ENCODE measurements around the gene CDKL1. TPM values are rescaled to one million over a fixed set of nuclear protein-coding genes. Genes with fewer than 3 reads are reported as not detected.
"Not testable (repeated sequence)": the region's sequence is repeated elsewhere in the genome, so short reads cannot be mapped to it uniquely, and the experiment has no call there.

CDKL1 gene
- total RNA-seq, 1 donor from 2014 or later = 2.4 TPM

DNA sequence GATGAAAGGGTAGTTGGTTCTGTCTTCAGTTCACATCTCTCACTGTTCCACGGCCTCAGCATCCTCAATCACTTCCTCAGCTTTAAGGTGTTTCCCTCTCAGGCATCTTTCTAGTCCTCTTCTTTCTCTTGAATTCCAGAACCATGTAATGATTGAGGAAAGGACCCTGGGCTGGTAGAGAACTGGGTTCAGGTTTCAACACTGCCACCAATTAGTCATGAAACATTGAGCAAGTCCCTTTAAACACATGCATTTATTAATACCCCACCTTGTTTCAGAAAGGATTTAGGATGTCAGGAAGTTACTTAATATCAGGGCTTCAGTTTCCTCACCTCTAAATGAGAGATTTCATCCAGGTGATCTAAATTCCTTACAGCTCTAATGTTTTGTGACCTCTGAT lies 77.4 kb downstream of the CDKL1 start:
- no peaks in the 10 kb centered on the region for H3K27me3 ChIP-seq (ENCODE audit: control insufficient read depth, insufficient read depth, low read length)
- H3K4me3 ChIP-seq (ENCODE audit: low read depth, low read length) = no peak overlapping the region
- H3K36me3 ChIP-seq (ENCODE audit: control insufficient read depth, insufficient read depth, low read length) = no peaks in the 10 kb centered on the region
- no peak for TF ChIP-seq CTCF (IDR thresholded peaks at IDR 0.05; ENCODE audit: insufficient read depth, low read length, poor library complexity, severe bottlenecking)
- DNase-seq (ENCODE audit: low read depth) = no peak

- peak; percentile 66 for TF ChIP-seq CTCF (IDR thresholded peaks at IDR 0.05; ENCODE audit: insufficient read depth, low read length, poor library complexity, severe bottlenecking)
- Histone ChIP-seq H3K27me3 (ENCODE audit: control insufficient read depth, insufficient read depth, low read length) (no peaks in the 10 kb centered on the region), H3K4me3 (ENCODE audit: low read depth, low read length) (no peak overlapping the region), H3K36me3 (ENCODE audit: control insufficient read depth, insufficient read depth, low read length) (no peaks in the 10 kb centered on the region)
- no peak for DNase-seq (ENCODE audit: low read depth)
Observed at GRCh38 chr14:50318031-50318626, 78.6 kb downstream of the CDKL1 start.

DNA sequence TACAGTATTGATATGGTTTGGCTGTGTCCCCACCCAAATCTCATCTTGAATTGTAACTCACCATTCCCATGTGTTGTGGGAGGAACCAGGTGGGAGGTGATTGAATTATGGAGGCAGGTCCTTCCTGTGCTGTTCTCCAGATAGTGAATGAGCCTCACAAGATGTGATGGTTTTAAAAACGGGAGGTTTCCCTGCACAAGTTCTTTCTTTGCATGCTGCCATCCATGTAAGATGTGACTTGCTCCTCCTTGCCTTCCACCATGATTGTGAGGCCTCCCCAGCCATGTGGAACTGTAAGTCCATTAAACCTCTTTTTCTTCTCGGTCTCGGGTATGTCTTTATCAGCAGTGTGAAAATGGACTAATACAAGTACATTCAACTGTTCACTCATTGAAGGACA lies 82.6 kb downstream of the CDKL1 start:
- not testable (repeated sequence) for H3K27me3 ChIP-seq (ENCODE audit: control insufficient read depth, insufficient read depth, low read length); DNase-seq (ENCODE audit: low read depth); H3K36me3 ChIP-seq (ENCODE audit: control insufficient read depth, insufficient read depth, low read length); H3K4me3 ChIP-seq (ENCODE audit: low read depth, low read length)

GRCh38 chr14:50312734-50313054 lies 84.0 kb downstream of the CDKL1 start:
- no peak for DNase-seq (ENCODE audit: low read depth)
- TF ChIP-seq CTCF (IDR thresholded peaks at IDR 0.05; ENCODE audit: insufficient read depth, low read length, poor library complexity, severe bottlenecking) = no peak
- peak overlapping the region; percentile 87 for H3K4me3 ChIP-seq (ENCODE audit: low read depth, low read length)
- no peaks in the 10 kb centered on the region for H3K36me3 ChIP-seq (ENCODE audit: control insufficient read depth, insufficient read depth, low read length)
- H3K27me3 ChIP-seq (ENCODE audit: control insufficient read depth, insufficient read depth, low read length) = no peaks in the 10 kb centered on the region

DNA sequence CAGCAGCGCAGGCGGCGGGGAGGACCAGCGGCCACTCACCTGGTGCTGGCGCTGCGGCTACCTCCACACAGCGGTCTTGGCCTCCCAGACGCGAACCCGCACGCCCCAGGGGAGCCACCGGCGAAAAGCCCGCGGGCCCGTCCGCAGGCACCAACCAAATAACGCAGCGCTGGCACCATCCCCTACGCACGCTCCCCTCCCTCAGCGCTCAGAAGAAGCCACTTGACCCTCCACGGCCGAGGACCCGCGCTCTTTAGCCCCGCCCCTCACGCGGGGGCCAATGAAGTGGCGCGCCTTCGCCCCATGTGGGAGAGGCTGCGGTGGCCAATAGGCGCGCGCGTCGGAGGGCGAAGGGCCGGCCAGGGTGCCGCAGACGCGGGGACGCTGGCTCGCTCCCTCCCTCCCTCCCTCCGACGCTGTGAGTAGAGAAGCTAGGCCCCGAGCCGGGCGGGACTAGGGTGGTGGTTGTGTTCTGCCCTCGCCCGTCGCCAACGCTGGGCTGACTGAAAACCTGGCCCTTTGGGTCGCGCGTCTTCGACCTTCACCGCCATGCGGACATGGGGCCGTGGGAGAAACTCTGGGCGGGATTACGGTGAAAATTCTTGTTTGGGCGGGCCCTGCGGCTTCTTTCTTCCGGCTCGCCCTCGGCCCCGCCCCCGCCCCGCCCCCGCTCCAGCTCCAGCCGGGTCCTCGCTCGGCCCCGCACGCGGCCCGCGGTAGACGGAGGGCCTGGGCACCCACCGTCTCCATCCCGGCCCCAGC lies 84.5 kb downstream of the CDKL1 start, which contains the start of the genes DMAC2L and L2HGDH:
Gene DMAC2L, plus strand, starts transcription at position 353 of the 762 bp plus-strand sequence. CDS start 9,164 bp downstream, outside the sequence.
Gene L2HGDH, minus strand, starts transcription at position 258 of the 762 bp plus-strand sequence. Its CDS starts 79 bp downstream, at position 179.
- peak; percentile 68 for TF ChIP-seq CTCF (IDR thresholded peaks at IDR 0.05; ENCODE audit: insufficient read depth, low read length, poor library complexity, severe bottlenecking)
- peak within 1 kb of the TSS; percentile 87 for H3K4me3 ChIP-seq (ENCODE audit: low read depth, low read length)
- H3K36me3 ChIP-seq (ENCODE audit: control insufficient read depth, insufficient read depth, low read length) = no peaks in the 10 kb centered on the region
- H3K27me3 ChIP-seq (ENCODE audit: control insufficient read depth, insufficient read depth, low read length) = no peaks in the 10 kb centered on the region
- DNase-seq (ENCODE audit: low read depth) = peak; percentile 49

GRCh38 chr14:50311337-50311971 lies 85.2 kb downstream of the CDKL1 start:
- peak overlapping the region; percentile 87 for H3K4me3 ChIP-seq (ENCODE audit: low read depth, low read length)
- DNase-seq (ENCODE audit: low read depth) = no peak
- H3K27me3 ChIP-seq (ENCODE audit: control insufficient read depth, insufficient read depth, low read length) = no peaks in the 10 kb centered on the region
- H3K36me3 ChIP-seq (ENCODE audit: control insufficient read depth, insufficient read depth, low read length) = no peaks in the 10 kb centered on the region
- no peak for TF ChIP-seq CTCF (IDR thresholded peaks at IDR 0.05; ENCODE audit: insufficient read depth, low read length, poor library complexity, severe bottlenecking)
